ENCODE results near the gene ZMIZ1.

Gene ZMIZ1

DNA sequence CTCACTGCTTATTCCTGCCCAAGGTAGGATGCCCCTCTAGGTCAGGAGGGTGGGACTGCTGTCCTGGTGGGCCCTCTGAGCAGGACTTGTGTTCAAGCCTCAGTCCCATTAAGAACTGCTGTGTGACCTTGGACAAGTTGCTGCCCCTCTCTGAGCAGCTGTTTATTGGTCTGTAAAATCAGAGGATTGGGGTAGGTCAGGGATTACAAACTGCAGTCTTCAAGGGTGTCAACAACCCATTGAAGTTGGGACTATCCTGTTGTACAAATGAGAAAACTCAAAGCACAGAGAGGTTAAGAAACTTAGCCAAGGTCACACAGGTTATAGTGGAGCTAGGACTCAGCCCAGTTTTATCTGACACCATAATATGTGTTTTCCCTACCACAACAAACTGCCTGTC is 55.3 kb downstream of the ZMIZ1 start:
- DNase-seq = no peak

DNA sequence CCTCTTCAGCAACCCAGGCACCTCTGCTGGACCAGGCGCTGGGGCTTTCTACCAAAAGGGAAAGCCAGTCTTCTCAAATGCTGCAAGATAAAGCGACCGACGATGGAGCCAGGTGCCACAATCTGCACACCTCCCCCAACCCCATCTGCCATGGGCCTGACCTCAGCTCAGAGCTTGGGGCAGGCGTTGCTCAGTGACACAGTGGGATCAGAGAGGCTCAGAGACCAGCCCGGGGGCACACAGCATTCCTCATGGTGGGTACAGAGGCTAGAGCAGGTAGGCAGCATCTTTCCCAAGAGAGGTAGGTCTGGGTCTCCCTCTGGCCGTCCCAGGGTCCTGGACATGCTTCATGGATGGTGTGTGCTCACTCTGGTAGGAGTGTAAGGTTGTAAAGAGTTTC is 56.3 kb downstream of the ZMIZ1 start:
- no peak for DNase-seq

DNA sequence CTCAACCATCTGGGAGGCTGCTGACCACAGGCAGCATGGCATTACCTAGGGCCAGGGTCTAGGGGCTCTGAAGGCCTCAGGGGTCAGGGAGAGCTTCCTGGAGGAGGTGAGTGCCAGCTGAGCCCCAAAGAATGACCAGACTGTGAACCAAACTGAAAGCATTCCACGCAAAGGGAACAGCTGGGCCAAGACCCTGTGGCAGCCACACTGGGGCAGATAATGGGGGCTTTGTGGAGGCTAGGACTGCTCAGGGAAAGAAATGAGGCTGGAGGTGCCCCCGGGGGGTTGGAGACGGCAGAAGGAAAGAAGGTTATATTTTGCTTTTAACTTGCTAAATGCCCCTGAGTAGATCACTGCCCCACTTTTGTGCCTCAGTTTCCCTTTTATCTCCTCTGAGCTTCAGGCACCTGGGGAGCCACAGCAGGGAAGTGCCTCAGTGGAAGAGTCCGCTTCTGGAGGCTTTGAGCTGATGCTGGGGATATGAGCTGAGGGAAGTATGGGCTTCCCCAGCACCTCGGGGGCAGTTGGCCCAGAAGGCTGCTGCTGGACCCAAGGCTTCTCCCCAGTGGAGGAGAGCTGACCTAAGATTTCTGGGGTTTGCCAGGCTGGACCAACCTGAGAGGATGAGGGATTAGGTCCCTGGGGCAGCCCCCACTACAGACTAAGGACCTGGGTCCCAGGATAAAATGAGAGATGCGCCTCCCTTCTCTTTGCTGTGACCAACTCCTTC is 57.8 kb downstream of the ZMIZ1 start:
- no peak for DNase-seq

DNA sequence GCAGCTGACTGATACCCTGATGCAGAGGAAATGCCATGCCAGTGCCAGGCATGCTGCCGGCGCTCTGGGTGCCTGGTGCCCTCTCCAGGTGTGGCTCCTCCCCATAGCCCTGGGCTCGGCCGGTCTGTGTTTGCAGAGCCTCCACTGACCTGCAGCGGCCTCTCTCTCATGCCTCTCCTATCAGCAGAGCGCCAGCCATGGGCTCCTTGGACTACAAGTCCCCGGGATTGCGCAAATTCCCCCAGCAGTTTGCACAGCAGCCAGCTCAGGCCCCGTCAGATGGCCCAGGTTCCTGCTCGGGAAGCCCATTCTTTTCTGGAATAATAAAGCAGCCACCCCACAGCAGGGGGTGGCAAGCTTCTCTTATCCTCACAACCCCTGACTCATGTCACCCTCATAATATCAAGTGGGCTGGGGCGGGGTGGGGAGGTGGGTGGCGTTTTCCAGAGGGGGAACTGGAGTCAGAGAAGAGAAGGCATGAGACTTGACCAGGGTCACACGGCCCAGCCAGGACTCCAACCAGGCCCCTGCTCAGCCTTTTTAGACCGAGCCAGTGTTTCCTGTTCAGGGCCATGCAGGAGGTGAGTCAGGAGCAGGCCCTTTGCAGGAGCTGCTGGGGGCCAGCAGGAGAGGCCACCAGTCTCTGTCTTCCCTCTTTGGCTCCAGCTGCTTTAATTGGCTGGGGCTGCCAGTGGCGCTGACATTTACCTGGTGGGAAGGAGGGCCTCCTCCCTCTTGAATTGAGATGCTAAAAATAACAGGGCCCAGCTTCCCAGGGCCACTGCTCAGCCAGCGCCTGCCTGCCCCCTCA is 58.6 kb downstream of the ZMIZ1 start:
- DNase-seq = peak; percentile 61

DNA sequence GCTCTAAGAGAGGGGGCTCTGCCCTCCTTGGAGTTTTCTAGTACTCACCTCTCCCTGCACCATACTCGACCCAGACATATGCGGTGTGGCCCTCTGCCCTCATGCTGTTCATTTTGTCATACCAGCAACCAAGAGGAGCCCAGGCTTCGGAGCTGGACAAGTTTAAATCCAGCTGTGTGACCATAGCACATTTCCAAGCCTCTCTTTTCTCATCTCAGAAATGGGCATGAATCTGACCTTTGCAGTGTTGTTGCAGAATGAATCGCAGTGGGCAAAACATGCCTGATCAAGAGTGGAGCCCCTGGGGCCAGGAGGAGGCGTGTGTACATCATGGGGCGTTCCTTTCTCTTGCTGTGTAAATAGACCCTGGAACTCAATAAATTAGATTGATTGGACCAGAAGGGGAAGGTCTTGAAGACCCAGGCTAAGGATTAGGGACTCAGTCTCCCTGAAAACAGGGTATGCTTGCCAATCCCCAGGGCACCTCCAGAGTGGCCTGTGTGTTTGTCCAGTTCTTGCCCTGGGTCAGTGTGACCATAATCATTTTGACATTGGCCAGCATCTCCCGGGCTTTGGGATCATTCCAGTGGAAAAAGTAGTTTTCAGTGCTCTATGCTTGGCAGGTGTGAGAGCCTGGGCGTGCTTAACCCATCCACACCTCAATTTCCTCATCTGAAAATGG is 59.6 kb downstream of the ZMIZ1 start:
- DNase-seq = no peak

DNA sequence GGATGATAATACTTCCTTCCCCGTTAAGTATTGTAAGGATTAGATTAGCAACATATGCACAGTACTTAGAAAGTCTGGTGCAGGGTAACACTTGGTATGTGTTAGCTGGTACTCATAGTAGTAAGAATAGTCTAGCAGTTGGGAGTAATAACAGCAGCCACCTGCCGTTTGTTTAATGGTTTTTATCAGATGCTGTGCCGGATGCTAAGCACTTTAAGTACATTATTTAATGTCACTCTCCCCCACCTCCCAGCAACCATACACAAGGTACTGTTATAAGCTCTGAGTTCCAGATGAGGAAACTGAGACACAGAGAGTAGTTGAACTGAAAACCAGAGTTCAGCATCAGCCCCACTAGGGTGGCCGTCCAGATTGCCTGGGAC is 60.1 kb downstream of the ZMIZ1 start:
- DNase-seq = no peak

DNA sequence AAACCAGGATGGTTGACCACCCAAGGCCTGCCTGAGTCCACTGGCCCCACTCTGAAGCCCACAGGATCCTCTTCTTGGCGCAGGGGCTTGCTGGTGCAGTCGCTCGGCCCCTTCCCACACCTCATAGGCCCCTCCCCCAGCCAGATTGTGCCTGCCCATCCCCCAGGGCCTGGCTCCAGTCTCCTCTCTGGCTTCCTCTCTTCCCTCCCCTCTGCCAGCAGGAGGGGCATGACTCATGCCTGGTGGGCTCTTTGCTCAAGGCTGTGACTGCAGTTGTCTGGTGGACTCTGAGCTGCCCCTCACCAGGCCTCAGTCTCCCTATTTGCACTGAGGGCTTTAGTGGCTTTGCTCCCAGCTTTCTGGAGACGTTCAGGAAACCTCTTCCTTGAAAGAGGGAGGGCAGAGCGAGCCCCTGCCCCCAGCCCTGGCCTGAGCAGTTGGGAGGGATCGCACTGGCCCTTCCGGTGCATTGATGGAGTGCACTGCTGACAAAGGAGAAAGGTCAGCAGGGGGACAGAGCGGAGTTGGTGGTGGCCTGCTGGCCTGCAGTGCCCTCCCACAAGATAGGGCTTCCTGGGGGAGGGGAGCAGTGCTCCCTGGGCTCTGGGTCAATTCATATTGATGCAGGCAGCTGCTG is 60.7 kb downstream of the ZMIZ1 start:
- DNase-seq = peak; percentile 66

DNA sequence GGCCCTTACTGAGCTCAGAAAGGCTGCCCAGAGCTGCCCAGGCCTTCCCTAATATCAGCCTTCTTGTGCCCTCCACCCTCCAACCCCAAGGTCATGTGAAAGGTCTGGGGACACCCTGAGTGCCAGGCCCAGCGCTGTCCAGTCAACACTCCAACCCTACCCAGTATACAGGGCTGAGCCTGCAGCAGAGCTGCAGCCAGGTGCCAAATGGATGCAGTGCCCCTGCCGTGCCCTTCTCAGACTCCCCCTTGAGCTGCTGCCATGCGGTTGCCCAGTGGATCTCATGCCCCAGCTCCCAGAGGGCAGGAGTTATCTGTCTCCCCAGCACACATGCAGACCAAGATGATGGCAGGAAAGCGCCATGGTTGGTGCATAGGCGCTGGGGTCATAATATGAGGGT is 61.5 kb downstream of the ZMIZ1 start:
- DNase-seq = no peak

DNA sequence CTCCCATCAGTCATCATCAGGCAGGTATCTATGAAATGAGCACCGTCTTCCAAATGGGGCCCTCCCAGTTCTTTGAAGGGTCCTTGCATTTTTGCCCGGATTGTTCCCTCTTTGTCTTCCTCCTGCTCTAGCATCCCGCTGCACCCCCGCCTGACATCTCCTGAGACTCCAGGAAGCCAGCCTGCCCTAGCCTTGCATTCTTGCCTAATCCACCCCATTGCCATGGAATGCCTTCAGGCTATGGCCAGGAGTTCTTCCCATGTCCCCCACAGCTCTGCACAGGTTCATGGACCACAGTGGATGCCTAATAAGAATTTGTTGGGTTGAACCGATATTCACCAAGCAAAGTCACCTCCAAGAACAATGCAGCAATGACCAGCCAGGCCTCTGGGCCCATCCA is 62.1 kb downstream of the ZMIZ1 start:
- peak; percentile 56 for DNase-seq

DNA sequence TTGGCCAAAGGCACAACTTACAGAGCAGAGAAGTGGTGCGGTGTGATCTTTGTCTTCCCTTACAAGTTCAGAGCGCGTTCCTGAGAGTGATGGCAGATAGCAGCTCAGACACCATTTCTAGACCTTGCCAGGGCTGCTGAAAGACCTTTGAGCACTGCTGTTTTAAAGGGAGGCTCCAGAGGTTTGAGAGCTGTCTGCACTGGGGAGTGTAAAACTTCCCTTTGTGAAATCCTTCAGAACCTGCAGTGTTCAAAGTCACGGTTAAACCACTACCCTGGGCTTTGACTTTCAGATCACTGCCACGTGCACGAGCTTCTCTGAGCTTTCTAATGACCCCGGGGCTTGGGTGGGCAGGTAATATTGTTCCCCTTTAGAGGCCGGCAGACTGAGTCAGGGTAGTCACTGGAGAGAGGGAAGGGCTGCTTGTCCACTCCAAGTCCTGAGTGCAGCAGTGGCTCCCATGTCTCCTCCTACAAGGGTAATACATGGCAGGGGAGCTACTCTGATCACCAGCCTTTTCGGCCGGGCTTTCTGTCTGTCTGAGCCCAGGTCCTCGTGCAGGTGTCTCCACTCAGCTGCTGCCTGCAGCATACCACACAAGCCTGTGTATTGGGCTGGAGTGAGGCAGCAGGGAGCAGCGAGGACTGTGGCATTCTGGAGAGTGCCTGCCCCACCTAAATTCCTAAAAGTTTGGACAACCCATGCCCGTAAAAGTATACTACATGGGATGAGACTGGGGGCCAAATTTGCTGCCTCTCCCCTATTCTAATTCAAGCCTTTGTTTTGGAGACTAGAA is 63.3 kb downstream of the ZMIZ1 start:
- DNase-seq = no peak

DNA sequence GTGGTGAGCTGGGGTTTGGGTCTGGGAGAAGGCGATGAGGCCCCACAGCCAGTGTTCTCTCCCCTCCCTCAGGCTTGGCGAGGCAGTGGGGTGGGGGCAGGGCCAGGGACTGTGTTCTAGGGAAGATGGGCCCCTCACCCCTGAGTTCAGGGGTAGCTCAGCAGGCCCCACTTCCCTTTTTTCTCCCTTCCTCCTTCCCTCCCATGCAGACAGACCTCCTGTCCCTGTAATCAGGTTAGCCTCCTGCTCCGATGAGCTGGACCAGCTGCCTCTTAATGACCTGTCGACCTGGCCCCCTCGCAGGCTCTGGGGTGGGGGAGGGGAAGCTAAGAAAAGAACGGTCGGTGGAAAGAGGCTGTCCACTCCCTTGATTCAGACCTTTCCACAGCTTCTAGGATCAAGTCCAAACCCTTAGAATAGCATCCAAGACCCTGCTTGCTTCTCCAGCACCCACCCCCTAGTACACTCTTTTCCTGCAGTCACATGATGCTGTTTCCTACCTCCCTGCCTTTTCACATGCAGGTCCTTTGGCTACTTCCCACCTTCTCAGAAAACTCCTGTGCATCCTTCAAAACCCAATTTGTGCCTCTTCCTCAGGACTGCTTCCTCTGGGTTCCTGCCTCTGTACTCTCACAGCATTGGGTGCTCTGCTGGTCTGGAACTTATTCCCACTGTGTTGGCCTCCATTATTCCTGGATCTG is 64.1 kb downstream of the ZMIZ1 start:
- no peak for DNase-seq

DNA sequence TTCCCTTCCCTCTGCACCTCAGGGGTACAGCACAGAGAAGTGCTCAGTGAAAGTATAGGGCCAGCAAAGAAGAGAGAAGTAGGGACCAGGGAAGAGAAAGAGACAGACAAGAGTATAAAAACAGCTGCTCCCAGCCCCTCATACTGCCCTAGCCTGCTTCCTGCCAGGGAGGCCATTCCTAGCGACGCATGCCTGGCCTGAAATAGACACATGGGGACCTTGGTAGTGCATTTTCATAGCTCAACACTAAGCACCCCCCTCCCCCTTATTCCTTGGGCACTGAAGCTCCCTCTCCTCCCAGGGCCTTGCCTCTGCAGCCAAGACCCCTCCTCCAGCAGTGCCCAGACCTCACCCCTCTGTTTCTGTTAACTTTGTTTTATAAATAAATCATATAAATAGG is 64.7 kb downstream of the ZMIZ1 start:
- no peak for DNase-seq

DNA sequence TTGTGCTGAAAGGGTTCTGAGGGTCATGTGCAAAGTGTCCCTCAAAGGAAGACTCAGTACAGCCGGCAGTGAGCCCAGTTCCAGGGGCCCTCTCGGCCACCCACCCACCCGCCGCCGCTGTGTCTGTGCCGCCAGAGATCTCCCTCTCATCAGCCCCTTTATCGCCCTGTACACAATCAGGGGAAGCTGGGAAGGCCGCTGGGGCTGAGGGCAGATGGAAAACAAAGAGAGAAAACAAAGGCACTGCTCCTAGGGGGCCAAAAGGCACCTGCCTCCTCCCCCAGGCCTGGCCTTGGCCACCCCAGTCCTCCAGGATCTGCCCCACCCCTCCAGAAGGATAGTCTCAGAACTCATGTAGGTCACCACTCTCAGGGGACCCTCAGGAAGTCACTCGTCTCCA is 67.0 kb downstream of the ZMIZ1 start:
- DNase-seq = no peak

DNA sequence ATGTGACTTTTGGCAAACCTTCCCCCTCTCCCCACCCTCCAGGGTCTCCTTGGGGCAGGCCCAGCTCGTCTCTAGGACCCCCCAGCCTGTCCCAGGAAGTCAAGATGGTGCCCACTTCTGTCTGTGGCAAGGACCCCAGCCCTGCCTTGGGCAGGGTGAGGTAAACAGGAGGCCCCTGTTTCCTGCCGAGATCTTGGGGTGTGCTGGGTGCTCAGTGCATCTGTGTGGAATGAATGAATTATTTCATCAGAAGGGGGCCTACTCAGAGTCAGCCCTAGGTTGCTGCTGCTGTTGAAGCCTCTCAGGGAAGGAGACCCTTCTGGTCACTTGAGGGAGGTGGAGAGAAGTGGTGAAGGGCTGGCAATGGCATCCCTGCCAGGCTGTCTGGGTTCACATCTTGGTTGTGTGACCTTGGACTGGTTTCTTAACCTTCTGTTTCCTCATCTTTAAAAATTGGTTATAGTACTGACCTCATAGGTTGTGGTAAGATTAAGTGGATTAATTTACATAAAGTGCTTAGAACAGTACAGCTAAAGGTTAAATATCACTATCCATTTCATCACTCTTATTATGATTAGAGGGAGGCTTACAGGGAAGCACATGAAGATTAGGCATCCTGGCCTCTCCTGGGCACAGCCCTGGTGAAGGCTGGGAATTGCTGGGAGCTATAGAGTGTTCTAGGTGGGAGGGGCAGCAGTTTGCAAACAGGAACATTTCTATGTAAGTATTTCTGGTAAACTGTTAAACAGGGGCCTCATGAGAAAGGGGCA is 67.7 kb downstream of the ZMIZ1 start:
- DNase-seq = no peak

DNA sequence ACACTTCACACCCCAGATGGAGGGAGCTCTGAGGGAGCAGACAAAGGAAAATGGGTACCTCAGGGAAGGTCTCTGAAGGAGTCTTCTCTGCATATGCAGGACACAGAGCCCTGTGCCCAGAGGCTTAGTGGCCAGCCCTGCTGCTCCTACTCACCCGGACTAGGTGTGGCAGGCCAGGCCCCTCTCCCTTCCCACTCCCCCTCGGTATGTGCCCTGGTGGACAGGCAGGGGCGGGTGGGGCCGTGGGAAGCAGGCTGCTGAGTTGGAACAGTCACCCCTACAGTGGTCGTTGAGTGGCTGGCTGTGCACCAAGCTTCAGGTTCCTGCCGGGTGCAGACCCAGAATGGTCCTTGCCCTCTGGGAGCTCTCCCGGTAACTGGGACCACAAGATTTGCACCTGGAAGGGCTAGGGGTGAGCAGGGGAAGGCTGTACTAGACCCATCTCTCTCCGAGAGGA is 68.6 kb downstream of the ZMIZ1 start:
- DNase-seq = no peak

DNA sequence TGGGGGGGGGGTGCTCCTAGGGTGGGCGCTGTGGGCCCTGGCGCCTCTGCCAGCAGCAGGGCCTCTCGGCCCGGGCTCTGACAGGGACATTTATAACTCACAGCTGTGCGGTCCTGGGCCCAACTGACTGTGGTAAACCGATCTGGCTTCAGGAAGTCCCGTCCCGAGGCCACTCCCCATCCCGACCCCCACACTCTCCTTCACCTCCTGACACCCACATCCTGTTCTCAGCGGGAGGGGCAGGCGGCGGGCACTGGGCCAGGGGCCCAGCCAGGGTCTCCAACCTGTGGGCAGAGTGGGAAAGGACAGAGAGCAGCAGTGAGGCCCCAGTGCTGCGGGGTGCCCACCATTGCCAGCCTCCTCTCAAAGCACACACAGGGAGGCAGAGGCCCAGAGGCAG is 69.1 kb downstream of the ZMIZ1 start:
- no peak for DNase-seq

DNA sequence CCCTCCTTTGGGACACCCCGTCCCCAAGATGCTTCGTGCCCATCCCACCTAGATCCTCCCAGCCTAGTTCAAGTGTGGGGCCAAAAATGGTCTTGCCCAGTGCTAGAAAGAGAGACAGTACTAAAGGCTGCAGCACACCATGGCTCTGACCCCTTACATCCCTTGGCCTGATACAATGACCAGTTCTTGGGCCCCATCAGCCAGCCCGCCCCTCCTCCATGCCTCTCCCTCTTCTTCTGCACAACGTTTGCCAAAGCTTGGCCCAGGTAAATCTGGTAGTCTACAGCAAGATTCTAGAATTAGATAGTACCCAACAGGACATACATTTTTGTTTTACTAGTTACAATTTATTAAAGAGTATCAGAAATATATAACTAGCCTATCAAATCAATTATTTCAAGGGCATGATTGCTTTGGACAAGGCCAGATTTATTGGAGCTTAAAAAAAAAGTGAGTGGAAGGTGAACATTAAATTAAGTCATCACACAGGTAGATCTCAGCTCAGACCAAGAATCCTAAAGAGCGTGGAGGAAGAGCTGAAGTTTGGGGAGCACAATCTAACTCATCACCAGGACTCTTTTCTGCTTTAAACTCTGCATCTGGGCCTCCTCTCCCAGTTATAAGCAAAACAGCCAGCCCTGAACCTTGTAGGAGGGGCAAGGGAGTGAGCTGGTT is 69.8 kb downstream of the ZMIZ1 start:
- DNase-seq = no peak

DNA sequence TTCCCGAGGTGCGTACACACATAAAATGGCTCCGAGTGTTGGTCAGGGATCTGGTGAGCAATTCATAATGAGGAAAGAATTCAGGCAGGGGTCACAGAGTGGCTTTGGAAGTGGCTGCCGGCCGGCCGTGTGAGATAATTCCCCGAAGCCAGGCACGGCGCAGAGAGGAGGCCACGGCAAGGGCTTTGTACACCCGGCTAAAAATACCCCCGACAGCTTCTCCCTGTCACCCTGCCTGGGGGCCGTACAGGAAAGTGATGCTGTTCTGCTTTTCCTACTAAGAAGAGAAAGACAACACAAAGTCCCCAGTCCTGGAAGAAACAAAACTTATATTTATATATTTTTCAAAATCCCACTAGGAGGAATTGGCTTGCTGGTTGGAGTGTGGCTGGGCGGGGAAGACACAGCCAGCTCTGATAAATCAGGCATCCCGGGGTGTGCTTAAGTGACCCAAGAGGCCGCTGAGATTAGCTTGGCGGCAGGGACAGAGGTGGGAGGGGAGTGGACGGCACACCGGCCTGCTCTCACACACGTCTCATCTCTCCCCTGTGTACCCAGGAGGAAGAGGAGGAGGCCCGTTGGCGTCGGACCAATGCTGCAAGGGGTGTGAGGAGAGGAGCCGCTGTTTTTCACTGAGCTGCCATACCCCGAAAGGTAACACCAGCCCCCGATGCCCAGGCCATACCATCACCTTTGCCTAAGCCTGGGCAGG is 70.5 kb downstream of the ZMIZ1 start:
- DNase-seq = peak; percentile 66

DNA sequence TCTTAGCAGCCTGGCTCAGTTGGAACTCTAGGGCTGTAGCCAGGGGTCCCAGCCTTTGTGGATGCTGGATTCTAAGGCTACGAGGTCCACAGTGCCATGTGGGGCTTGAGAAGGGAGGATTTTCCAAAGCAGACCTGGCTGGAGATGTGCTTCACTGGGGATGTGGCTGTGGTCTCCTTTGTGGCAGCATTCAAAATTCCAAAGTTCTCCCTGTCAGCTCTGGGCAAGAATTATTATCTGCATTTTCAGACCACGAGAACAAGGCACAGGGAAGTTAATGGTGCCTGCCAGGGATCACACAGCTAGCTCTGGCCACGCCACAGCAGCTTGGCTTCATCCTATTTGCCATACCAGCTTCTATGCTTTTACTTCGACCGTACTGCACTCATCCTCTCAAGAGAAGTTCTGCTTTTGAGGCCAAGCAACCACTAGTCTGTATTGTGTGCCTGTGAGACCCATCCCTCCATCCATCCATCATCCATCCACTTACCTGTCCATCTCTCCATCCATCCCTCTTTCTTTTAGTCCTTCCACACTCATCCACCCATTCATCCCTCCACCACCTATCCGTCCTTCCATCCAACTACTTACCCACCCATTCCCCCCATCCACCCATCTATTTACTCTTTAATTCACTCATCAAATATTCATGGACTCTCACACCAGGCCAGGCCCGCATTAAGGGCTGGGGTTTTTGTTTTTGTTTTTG is 71.5 kb downstream of the ZMIZ1 start:
- DNase-seq = peak; percentile 62
